GM21390 (cell line): Measurements from ENCODE around the gene ZCCHC10.
A peak's percentile ranks its signal among the peaks of the same experiment; 100 is the strongest.
"Not testable (repeated sequence)": the region's sequence is repeated elsewhere in the genome, so short reads cannot be mapped to it uniquely, and the experiment has no call there.

Experiments used
- ATAC-seq: cut with Tn5 transposase; IDR thresholded peaks from one replicate; pipeline ENCODE4 v1.9.1; 2021; ENCODE audit not compliant: unreplicated experiment

The ZCCHC10 gene

DNA sequence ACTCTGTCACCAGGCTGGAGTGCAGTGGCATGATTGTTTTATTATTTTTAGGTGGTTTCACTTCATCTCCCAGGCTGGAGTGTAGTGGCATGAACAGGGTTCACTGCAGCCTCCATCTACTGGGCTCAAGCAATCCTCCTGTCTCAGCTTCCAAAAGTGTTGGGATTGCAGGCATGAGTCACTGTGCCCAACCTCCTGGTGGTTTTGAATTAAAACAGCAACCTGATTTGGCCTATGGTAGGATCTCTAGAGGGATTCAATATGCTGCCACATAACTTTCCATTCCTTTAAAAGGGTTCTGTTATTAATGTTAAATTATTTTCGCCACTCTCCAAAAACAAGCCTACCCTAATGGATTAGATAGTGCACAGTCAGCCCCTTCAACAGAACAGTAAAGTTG lies 15.6 kb upstream of the ZCCHC10 start:
- ATAC-seq, result no peak

DNA sequence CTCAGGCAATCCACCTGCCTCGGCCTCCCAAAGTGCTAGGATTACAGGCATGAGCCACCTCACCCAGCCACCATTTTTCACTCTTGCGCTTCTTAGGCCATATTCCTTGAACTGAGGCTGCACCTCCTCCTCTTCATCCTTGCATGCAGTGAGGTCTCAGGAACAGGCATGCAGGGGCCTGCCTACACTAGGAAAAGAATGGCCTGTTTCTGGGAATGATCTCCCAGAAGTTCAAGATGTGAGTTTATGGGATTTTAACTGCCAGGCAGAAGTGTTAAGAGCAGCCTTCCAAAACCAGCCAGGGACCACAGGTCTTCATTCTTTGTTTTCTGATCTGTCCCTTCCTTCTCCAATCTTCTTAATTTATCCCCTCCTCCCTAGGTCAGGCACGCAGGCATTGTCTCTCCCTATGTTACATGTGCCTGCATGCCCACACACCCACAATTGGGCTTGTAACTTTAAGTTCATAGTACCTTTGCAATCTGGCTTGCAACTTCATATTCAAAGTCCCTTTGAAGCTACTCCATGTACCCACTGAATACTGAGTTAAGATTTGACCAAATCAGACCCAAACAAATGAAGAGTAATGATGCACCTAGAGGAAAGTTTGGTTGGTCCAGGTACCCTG lies 14.9 kb upstream of the ZCCHC10 start:
- no peak for ATAC-seq

DNA sequence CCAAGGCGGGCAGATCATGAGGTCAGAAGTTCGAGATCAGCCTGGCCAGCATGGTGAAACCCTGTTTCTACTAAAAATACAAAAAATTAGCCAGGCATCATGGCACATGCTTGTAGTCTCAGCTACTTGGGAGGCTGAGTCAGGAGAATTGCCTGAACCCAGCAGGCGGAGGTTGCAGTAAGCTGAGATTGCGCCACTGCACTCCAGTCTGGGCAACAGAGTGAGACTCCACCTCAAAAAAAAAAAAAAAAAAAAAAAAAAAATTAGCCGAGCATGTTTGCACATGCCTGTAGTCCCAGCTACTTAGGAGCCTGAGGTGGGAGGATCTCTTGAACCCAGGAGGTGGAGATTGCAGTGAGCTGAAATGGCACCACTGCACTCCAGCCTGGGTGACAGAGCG lies 10.3 kb upstream of the ZCCHC10 start:
- ATAC-seq, result not testable (repeated sequence)

DNA sequence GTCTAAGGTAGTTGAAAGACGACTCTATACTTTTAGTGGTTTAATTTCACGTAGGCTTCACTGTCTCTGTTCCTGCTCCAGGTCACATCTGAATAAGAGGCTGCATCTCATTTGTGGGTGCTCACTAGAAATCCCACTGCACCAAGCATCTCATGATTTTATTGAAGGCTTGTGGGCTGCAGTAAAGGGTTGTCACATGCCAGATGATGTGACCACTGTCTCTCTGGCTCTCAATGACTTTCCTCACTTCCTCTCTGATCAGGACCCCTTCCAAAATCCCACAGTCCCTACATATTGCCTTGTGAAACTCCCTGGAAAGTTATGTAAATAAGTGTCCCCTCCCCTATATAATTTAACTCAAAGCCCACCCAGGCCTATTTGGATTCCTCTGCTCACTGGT lies 8.9 kb upstream of the ZCCHC10 start:
- ATAC-seq, result no peak

DNA sequence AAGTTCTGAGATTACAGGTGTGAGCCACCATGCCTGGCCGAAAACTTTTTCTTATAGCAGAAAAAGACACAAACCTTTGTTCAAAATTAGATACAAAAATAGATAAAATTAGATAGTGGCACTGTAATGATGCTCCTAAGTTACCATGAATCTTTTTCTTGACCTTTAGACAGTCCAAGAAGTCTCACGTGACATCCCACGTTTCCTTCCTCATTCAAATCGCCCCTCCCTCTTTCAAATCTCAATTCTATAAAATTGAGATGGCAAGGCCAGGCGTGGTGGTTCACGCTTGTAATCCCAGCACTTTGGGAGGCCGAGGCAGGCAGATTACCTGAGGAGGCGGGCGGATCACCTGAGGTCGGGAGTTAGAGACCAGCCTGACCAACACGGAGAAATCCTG lies 7.7 kb upstream of the ZCCHC10 start:
- no peak for ATAC-seq

DNA sequence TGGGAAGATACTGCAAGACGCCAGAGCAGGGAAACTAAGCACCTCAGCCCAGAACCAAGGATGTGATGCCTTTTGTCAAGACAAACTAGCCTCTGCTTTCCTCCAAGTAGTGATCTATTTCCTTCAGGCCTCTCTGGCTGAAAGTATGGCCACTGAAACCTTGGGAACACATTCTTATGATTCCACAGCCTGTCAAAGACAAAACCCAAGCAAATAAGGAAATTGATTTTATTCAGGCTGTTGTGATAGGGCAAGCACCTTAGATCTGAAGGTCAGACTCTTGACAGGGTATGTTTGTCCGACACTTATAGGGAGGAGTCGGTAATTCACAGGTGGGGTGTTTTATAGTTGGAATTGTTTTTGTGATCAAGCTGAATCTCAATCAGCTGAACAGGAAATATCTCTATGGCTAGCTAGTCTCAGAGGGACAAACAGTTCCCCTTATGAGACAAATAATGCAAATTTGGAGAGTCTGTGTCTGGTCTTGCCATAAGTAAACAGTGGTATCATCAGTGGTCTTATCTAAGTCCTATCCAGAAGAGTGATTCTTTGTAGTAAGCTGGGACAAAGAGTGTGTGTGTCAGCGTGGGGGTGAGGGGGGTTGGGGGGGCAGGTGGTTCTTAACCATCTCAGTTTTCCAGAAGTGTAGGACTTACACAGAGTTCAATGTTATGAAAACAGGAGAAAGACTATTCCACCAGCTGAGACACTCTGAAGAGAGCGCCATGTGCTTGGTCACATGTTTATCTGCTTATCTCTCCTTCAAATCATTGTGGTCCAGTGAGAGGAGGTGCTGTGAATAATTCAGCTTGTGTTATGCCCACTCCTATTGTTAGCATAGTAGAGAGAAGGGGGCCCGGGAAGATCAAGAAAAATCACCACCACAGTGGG lies 6.7 kb upstream of the ZCCHC10 start:
- peak; percentile 72 for ATAC-seq

DNA sequence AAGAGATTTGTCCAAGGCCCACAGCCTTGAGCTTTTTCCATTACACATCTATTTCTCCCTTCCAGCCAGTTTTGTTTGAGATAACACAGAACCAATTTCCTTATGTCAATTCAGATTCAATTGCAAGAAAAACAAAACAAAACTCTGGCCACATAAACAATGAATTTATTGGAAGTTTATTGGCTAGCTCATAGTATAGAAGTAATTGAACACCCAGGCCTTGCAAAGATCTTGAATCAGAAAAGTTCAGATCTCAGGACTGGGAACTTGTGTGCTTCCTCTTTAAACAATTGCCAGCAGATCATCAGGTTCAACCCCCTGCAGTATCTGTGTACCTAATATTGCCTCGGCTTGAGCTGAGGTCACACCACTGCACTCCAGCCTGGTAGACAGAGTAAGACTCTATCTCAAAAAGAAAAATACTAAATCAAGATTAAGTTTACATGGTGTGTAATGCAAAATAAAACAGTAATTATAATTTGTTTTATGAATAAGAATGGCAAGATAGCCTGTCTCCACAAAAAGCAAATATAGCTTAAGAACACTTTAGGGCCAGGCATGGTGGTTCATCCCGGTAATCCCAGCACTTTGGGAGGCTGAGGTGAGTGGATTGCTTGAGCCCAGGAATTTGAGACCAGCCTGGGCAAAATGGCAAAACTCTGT lies 4.1 kb upstream of the ZCCHC10 start:
- no peak for ATAC-seq

DNA sequence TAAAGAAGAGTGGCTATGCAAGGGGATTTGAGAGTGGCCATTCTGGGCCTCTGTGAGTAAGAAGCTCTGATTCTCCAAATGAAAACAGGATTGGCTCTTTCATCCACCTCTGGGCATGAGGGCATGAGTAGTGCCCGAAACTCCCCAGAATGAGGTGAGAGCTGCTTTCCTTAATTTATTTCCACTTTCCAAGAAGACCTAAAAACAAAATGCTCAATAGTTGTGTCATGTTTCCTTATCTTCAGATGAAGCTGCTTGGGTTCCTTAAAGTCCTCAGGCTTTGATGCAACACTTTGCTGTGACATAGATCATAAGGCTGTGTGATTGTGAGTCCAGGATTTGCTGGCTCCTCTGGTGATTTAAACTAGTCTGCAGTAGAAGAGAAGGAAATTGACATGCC lies 3.1 kb upstream of the ZCCHC10 start:
- no peak for ATAC-seq

DNA sequence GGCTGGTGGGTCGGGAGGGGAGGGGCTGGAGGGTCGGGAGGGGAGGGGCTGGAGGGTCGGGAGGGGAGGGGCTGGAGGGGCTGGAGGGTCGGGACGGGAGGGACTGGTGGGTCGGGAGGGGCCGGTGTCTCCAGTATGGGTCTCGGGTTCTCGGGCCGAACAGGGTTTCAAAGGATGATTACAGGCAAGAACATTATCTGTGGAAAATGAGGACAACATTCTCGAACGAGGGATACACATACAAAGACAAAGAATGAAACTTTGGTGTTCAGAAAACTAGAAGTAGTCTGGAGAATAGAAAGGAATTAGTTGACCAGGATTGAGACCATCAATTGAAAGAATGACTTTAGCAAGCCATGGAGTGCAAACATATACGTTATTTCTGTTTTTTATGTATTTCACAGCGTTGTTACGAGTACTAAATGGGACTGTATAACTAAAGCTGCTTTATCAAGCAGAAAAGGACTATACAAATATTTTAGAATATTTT lies 360 bp upstream of the ZCCHC10 start:
- no peak for ATAC-seq

DNA sequence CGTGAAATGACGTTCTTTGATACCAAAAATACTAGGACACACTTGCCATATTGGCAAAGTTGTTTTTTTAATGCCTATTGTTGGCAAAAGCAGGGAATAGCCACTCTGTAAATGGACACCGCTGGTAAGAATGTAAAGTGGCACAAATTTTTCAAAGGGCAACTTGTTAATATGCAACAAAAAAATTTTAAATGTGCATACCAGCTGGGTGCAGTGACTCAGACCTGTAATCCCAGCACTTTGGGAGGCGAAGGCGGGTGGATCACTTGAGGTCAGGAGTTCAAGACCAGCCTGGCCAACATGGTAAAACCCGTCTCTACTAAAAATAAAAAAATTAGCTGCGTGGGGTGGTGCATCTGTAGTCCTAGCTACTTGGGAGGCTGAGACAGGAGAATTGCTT lies 6.9 kb downstream of the ZCCHC10 start:
- not testable (repeated sequence) for ATAC-seq

DNA sequence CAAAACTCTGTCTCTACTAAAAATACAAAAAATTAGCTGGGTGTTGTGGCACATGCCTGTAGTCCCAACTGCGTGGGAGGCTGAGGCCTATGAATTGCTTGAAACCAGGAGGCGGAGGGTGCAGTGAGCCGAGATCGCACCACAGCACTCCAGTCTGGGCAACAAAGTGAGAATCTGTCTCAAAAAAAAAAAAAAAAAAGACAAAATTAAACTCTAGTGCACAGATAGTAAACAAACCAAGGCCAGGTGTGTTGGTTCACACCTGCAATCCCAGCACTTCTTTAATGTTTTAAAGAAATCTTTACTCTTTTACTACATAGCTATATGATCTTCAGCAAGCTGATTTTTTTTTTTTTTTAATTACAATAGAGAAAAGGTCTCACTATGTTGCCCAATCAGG lies 8.4 kb downstream of the ZCCHC10 start:
- ATAC-seq, result no peak

DNA sequence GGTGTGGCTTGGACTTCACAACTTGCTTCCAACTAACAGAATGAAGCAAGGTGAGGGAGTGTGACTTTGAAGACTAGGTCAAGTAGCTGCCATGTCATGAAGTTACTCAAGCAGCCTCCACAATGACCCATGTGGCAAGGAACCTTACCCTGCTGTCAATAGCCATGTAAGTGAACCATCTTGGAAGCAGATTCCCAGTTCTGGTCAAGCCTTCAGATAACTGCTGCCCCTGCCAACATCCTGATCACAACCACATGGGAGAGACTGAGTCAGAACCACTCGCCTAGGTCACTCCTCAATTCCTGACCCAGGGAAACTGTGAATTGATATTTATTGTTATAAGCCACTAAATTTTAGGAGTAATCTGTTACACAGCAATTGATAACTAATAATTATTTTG lies 10.9 kb downstream of the ZCCHC10 start:
- no peak for ATAC-seq

DNA sequence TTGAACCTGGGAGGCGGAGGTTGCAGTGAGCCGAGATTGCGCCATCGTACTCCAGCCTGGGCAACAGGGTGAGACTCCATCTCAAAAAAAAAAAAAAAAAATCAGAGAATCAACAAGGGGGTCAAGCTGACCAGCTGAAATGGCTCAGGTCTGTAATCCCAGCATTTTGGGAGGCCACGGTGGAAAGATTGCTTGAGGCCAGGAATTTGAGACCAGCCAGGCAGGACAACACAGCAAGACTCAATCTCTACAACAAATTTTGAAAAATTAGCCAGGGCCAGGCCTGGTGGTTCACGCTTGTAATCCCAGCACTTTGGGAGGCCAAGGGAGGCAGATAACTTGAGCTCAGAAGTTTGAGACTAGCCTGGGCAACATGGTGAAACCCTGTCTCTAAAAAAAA lies 17.9 kb downstream of the ZCCHC10 start:
- ATAC-seq, result not testable (repeated sequence)

DNA sequence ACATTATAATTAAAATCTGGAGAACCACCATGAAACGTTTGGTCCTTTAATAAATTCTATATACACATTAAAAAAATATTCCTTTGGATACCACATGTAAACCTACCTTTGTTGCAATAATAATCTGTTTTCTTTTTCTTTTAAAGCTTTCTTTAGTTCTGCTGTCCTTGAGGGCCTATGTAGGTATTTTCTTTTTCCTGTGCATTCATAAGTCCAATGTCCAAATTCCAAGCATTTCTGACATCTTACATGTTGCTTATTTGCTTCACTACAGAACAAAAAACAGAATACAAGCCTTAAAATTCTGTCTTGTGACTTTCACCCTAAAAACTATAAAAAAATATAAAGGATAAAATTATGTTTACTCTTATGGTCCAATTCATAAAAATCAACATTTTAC lies 19.7 kb downstream of the ZCCHC10 start:
- ATAC-seq, result no peak

DNA sequence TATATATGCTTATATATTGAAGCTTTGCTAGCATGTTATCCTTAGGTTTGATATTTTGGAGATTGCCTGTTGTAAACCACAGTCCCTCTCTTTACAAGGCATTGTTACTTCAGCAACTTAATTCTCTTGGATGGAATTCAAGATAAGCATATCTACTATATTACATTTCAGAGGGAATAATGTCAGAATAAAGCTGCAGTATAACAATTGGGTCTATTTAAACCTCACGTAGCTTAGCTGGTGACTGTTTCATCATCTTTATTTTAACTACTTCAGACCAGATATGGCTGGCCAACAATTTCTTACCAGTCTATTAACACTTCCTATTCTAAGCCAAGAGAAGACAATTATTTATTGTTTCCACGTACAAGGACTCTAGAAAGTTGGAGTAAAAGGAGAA lies 27.1 kb downstream of the ZCCHC10 start:
- no peak for ATAC-seq

DNA sequence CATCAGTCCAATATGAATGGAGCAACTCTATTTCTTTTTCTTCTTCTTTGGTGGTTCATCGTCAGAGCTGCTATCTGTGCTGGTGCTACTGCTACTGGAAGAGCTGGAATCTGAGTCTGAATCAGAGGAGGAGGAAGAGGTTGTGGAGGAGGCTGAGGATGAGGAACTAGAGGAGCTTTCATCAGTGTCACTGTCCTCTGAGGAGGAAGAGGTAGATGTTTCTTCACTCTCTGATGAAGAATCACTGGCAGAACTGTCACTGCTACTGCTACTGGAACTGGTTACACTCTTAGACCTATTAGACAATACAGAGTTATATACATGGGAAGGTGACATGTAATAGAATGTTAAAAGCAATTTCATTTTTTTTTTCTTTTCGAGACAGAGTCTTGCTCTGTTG lies 27.8 kb downstream of the ZCCHC10 start:
- ATAC-seq, result no peak

DNA sequence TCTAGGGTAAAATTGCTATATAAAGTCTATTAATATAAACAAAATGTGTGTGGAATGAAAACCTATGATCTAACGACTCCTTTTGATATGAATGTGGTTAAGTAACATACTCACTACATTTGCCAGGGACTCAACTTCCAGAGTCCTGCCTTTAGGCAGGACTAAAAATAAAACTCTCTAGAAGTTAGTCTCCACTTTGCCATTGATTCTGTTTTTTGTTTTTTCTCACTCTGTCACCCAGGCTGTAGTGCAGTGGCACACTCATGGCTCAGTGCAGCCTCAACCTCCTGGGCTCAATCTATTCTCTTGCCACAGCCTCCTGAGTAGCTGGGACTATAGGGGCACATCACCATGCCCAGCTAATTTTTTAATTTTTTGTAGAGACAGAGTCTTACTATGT lies 30.0 kb downstream of the ZCCHC10 start:
- ATAC-seq, result no peak

DNA sequence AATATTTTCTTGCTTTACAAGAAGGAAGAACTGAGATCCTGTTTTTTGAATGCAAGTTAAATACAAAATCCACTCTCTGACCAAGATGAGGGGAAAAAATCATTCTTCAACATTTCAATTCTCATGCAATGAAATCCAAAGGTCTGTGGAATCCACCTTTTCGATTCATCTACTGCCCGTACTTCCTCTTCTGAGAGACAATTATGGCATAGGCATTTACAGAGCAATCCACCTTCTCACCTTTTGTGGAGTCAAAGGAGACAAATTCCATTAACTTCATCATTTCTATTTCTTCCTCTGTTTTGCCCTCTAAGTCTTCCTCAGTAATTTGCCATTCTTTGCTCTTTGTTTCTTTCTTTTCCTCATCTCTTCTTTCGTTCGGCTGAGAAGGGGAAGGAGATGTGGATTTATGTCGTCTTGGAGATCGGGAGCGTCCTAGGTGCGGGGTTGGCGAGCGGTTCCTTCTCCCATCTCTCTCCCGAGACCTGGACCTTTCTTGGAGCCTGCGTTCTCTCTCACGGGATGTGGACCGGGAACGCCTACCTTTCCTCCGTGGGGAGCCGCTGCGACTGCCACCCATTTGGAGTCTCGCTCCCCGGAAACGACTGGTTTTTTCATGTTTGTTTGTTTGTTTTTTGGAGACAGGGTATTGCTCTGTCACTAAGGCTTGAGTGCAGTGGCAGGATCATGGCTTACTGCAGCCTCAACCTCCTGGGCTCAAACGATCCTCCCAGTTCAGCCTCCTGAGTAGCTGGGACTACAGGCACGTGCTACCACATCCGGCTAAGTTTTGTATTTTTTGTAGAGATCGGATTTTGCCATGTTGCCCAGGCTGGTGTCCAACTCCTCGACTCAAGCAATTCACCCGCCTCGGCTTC lies 38.6 kb downstream of the ZCCHC10 start:
- no peak for ATAC-seq

DNA sequence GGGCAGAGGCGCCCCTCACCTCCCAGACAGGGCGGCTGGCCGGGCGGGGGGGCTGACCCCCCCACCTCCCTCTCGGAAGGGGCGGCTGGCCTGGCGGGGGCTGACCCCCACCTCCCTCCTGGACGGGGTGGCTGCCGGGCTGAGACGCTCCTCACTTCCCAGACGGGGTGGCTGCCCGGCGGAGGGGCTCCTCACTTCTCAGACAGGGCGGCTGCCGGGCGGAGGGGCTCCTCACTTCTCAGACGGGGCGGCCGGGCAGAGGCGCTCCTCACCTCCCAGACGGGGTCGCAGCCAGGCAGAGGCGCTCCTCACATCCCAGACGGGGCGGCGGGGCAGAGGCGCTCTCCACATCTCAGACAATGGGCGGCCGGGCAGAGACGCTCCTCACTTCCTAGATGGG lies 43.4 kb downstream of the ZCCHC10 start:
- not testable (repeated sequence) for ATAC-seq

DNA sequence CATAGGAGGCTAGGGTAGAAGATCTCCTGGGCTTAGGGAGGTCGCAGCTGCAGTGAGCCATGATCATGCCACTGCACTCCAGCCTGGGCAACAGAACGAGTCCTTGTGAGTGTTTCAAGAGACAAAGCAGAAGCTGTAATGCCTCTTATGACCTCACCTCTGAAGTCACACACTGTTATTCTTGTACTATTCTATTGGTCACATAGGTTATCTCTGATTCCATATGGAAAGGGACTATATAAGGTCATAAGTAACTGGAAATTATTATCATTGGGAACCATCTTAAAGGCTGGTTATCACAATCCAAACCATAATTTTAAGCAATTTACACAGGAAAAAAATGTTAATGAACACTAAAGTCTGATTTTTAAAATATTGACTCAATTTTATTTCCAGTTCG lies 45.1 kb downstream of the ZCCHC10 start:
- no peak for ATAC-seq

DNA sequence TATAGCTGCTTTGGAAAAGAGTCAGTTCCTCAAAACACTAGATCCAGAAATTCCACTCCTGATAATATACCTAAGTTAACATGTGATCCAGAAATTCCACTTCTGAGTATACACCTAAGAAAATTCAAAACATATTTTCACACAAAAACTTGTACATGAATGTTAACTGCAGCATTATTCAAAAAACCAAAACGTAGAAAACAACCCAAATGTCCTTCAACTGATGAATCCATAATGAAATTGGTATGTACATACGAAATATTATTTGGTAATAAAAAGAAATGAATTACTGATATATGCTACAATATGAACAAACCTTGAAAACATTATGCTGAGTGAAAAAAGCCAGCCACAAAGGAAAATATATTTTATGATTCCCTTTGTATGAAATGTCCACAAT lies 46.4 kb downstream of the ZCCHC10 start:
- ATAC-seq, result no peak
